HUDEP-2 (cell line): ENCODE results near the gene LY86.
"Not testable (repeated sequence)": the region's sequence is repeated elsewhere in the genome, so short reads cannot be mapped to it uniquely, and the experiment has no call there.

Experiments
- DNase-seq, 76 experiments: peaks; one replicate each; lab custom pipeline; 2025; ENCODE audit not compliant: unreplicated experiment in 76 of 76; lab: John Stamatoyannopoulos, UW

LY86 gene

GRCh38 chr6:6595025-6595424 is 6.5 kb downstream of the LY86 start:
- DNase-seq = no peak

GRCh38 chr6:6595952-6596351 is 7.4 kb downstream of the LY86 start:
- no peak for DNase-seq

- no peak for DNase-seq
Measured at GRCh38 chr6:6596529-6597328, 8.2 kb downstream of the LY86 start.

GRCh38 chr6:6597682-6598081 is 9.2 kb downstream of the LY86 start:
- DNase-seq = no peak

- no peak for DNase-seq
Measured at GRCh38 chr6:6599468-6599873, 11.0 kb downstream of the LY86 start.

GRCh38 chr6:6600875-6601274 is 12.4 kb downstream of the LY86 start:
- DNase-seq = no peak

- DNase-seq = no peak
Measured at GRCh38 chr6:6602262-6602661, 13.7 kb downstream of the LY86 start.

- DNase-seq = no peak
Measured at GRCh38 chr6:6603317-6603716, 14.8 kb downstream of the LY86 start.

- DNase-seq = no peak
Measured at GRCh38 chr6:6604015-6604414, 15.5 kb downstream of the LY86 start.

GRCh38 chr6:6604566-6604965 is 16.0 kb downstream of the LY86 start:
- DNase-seq = no peak

GRCh38 chr6:6605873-6606272 is 17.4 kb downstream of the LY86 start:
- DNase-seq = no peak

GRCh38 chr6:6606391-6607030 is 18.0 kb downstream of the LY86 start:
- not testable (repeated sequence) for DNase-seq

GRCh38 chr6:6609450-6609849 is 20.9 kb downstream of the LY86 start:
- no peak for DNase-seq

- no peak for DNase-seq
Measured at GRCh38 chr6:6610031-6610591, 21.6 kb downstream of the LY86 start.

GRCh38 chr6:6611486-6611885 is 23.0 kb downstream of the LY86 start:
- DNase-seq = no peak

- DNase-seq = no peak
Measured at GRCh38 chr6:6612308-6612707, 23.8 kb downstream of the LY86 start.

GRCh38 chr6:6613103-6613718 is 24.7 kb downstream of the LY86 start:
- DNase-seq = not testable (repeated sequence)

GRCh38 chr6:6614096-6614982 is 25.8 kb downstream of the LY86 start:
- no peak for DNase-seq

- DNase-seq = no peak
Measured at GRCh38 chr6:6614983-6615349, 26.4 kb downstream of the LY86 start.

GRCh38 chr6:6616656-6617055 is 28.1 kb downstream of the LY86 start:
- DNase-seq = no peak
